HL-60 (cell line): ENCODE data around the gene TTC12.

ENCODE experiments used
- CTCF ChIP-seq: IDR thresholded peaks from one replicate; pipeline ENCODE4 v1.5.1; 2011; ENCODE audit warnings: low read length, control low read depth, inconsistent platforms; ENCODE audit not compliant: insufficient read depth
- GABPA ChIP-seq: IDR thresholded peaks from 2 replicates; pipeline ENCODE4 v1.6.1; 2012; ENCODE audit warnings: low read depth

- TF ChIP-seq CTCF (no peak), GABPA (no peak)
Observed at GRCh38 chr11:113331441-113331840, 17.1 kb downstream of the TTC12 start.
